Esophagus squamous epithelium (tissue), 5 donors: ENCODE data around the gene KCNG4. TPM values are rescaled to one million over a fixed set of nuclear protein-coding genes. Genes with fewer than 3 reads are reported as not detected.

Source experiments
- DNase-seq: peaks from one replicate; lab custom pipeline; 2025; lab: John Stamatoyannopoulos, UW
- H3K27ac ChIP-seq, 4 donors: fragments of 200-600 bp; sonication (generic); one replicate each; pipeline ENCODE4 v1.5.1; 2016 to 2019; ENCODE audit warnings: mild to moderate bottlenecking in 1 of 4
- H3K27me3 ChIP-seq, 4 donors: fragments of 200-600 bp; sonication (generic); 1 replicate in 3 of 4; 2 replicates in 1 of 4; pipeline versions ENCODE4 v1.5.1 to v1.6.0; 2017 to 2021; ENCODE audit warnings: antibody characterized with exemption in 1 of 4
- H3K36me3 ChIP-seq, 3 donors: fragments of 200-600 bp; sonication (generic); one replicate each; pipeline ENCODE4 v1.5.1; 2016 to 2019
- H3K4me1 ChIP-seq, 3 donors: fragments of 200-600 bp; sonication (generic); one replicate each; pipeline ENCODE4 v1.5.1; 2017 to 2019
- H3K4me3 ChIP-seq, 4 donors: fragments of 200-600 bp; sonication (generic); 1 replicate in 3 of 4; 2 replicates in 1 of 4; pipeline ENCODE4 v1.5.1; 2016 to 2019; ENCODE audit warnings: mild to moderate bottlenecking in 2 of 4, moderate library complexity in 1 of 4
- H3K9me3 ChIP-seq, 3 donors: fragments of 200-600 bp; sonication (generic); one replicate each; pipeline ENCODE4 v1.5.1; 2016 to 2019
- CTCF ChIP-seq, 6 experiments: fragments of 450-650 bp in 4 of 6; fragments of 200-600 bp in 2 of 6; sonication (generic) in 2 of 6; IDR thresholded peaks; one replicate each; pipeline ENCODE4 v1.5.1; 2016 to 2019; ENCODE audit warnings: antibody characterized with exemption in 6 of 6, mild to moderate bottlenecking in 4 of 6, moderate library complexity in 4 of 6
- POLR2A ChIP-seq, 4 donors: fragments of 450-650 bp; IDR thresholded peaks; one replicate each; pipeline ENCODE4 v1.6.1; 2017; ENCODE audit warnings: antibody characterized with exemption in 4 of 4, mild to moderate bottlenecking in 4 of 4, moderate library complexity in 3 of 4
- WGBS, 2 donors: methylation state at CpG; one replicate each; pipeline ENCODE4 v1.1.5; 2018; 5-methylcytosine and 5-hydroxymethylcytosine counted together
- intact Hi-C: fragments of 100-400 bp; cut with DNase I; formaldehyde crosslinking; loops from one replicate; pipeline ENCODE4 v1.15.0; 2022
- total RNA-seq, 4 donors: library from RNA; depleted of rRNA; stranded (reverse); fragments of >200 nt; gene quantifications; one replicate each; pipeline ENCODE4 v1.1.0, GENCODE V29; 2016
- donor health status: DM: yes; HTN: yes; CAD: no.

Gene KCNG4
- total RNA-seq, 4 donors from 2014 or later: not detected

GRCh38 chr16:84258266-84258665 lies 18.5 kb upstream of the KCNG4 start:
- Histone ChIP-seq H3K4me1 (no peaks in the 10 kb centered on the region), H3K4me3 (no peak overlapping the region), H3K27me3 (peaks cover 0 to 6% (median 0%) of the 10 kb centered on the region in 4 donors), H3K9me3 (no peaks in the 10 kb centered on the region), H3K36me3 (no peaks in the 10 kb centered on the region), H3K27ac (no peak overlapping the region)
- 83 to 86% methylated on average over 11 of the region's 11 CpGs for WGBS, 2 donors
- TF ChIP-seq CTCF (IDR thresholded peaks at IDR 0.05) (no peak), POLR2A (IDR thresholded peaks at IDR 0.05) (no peak)
- DNase-seq: no peak
- intact Hi-C loops: no loop called here

GRCh38 chr16:84255050-84255810 lies 15.4 kb upstream of the KCNG4 start:
- H3K27me3 ChIP-seq: no peaks in the 10 kb centered on the region
- 71 to 84% methylated on average over 3 of the region's 4 CpGs for WGBS, 2 donors
- intact Hi-C loops: no loop called here
- H3K4me3 ChIP-seq: no peak overlapping the region
- no peak overlapping the region for H3K27ac ChIP-seq
- no peak for DNase-seq
- no peaks in the 10 kb centered on the region for H3K9me3 ChIP-seq
- no peaks in the 10 kb centered on the region for H3K36me3 ChIP-seq
- TF ChIP-seq POLR2A (IDR thresholded peaks at IDR 0.05): no peak
- no peak for TF ChIP-seq CTCF (IDR thresholded peaks at IDR 0.05)
- no peaks in the 10 kb centered on the region for H3K4me1 ChIP-seq

- intact Hi-C loops: no loop called here
- Histone ChIP-seq H3K27me3 (no peaks in the 10 kb centered on the region), H3K4me3 (no peak overlapping the region), H3K36me3 (no peaks in the 10 kb centered on the region), H3K4me1 (no peaks in the 10 kb centered on the region), H3K27ac (no peak overlapping the region), H3K9me3 (no peaks in the 10 kb centered on the region)
- TF ChIP-seq POLR2A (IDR thresholded peaks at IDR 0.05) (no peak), CTCF (IDR thresholded peaks at IDR 0.05) (no peak)
- DNase-seq: no peak
- WGBS, 2 donors: 32 to 35% methylated on average over 4 of the region's 4 CpGs
Measured at GRCh38 chr16:84254062-84254461, 14.2 kb upstream of the KCNG4 start.

- Histone ChIP-seq H3K9me3 (no peaks in the 10 kb centered on the region), H3K4me1 (no peaks in the 10 kb centered on the region), H3K27me3 (no peaks in the 10 kb centered on the region), H3K4me3 (no peak overlapping the region), H3K27ac (no peak overlapping the region), H3K36me3 (no peaks in the 10 kb centered on the region)
- intact Hi-C loops: no loop called here
- 64 to 67% methylated on average over 3 of the region's 4 CpGs for WGBS, 2 donors
- no peak for DNase-seq
- TF ChIP-seq POLR2A (IDR thresholded peaks at IDR 0.05): no peak
- TF ChIP-seq CTCF (IDR thresholded peaks at IDR 0.05): no peak
Measured at GRCh38 chr16:84253173-84253572, 13.4 kb upstream of the KCNG4 start.

- TF ChIP-seq POLR2A (IDR thresholded peaks at IDR 0.05): no peak
- no peak for TF ChIP-seq CTCF (IDR thresholded peaks at IDR 0.05)
- intact Hi-C loops: no loop called here
- WGBS, 2 donors: 56 to 69% methylated on average over 7 of the region's 7 CpGs
- H3K9me3 ChIP-seq: no peaks in the 10 kb centered on the region
- H3K27ac ChIP-seq: no peak overlapping the region
- H3K4me1 ChIP-seq: no peaks in the 10 kb centered on the region
- no peaks in the 10 kb centered on the region for H3K36me3 ChIP-seq
- DNase-seq: no peak
- no peak overlapping the region for H3K4me3 ChIP-seq
- H3K27me3 ChIP-seq: no peaks in the 10 kb centered on the region
Measured at GRCh38 chr16:84252184-84252583, 12.4 kb upstream of the KCNG4 start.
